Measurements from ENCODE around the gene TCHP.

- TF ChIP-seq CTCF (IDR thresholded peaks at IDR 0.05) (no peak), POLR2A (IDR thresholded peaks at IDR 0.05) (no peak)
Observed at GRCh38 chr12:109877504-109878246, 22.4 kb upstream of the TCHP start.
